H54 (cell line): ENCODE results near the gene RHOV.

Source experiments
- DNase-seq: peaks from one replicate; pipeline ENCODE4 v3.0.0; 2011; ENCODE audit warnings: low spot score, mixed read lengths; ENCODE audit not compliant: insufficient read length
- FAIRE-seq: peaks from 3 replicates; lab custom pipeline; 2011; peaks lifted over from hg19 to GRCh38; lab: Jason Lieb, UNC
- POLR2A ChIP-seq: IDR thresholded peaks from 2 replicates; pipeline ENCODE4 v1.6.1; 2011; ENCODE audit warnings: low read depth, mild to moderate bottlenecking, low read length

RHOV gene

DNA sequence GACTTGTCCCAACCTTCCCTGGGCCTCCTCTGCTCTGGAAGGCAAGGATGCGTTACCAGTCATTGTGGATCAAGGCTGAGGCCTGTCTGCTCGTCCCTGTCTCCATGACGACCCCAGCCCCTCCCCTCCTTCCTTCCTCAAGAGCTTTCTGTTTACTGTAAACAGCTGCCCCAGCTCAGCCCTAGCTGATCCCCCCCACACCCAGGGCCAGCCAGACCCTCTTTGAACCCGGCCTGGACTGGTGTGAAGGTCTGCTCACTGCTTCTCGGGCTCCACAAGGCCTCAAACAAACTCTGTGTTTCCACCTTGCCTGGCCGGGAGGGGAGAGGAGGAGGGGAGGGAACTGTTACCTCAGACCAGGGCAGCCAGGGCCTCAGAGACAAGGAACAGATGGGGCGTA, 37.1 kb upstream of the RHOV start:
- no peak for TF ChIP-seq POLR2A
- DNase-seq (no peak), FAIRE-seq (no peak)

GRCh38 chr15:40909662-40910630, 35.9 kb upstream of the RHOV start:
- DNase-seq (no peak), FAIRE-seq (no peak)
- no peak for TF ChIP-seq POLR2A

- DNase-seq (no peak), FAIRE-seq (no peak)
Observed at GRCh38 chr15:40908095-40908494, 34.1 kb upstream of the RHOV start.

GRCh38 chr15:40906991-40907802, 33.2 kb upstream of the RHOV start:
- DNase-seq = no peak
- FAIRE-seq = no peak
- TF ChIP-seq POLR2A = no peak

More at GRCh38 chr15:40908095-40908494, 34.1 kb upstream of the RHOV start:
- no peak for TF ChIP-seq POLR2A

- FAIRE-seq = peak; percentile 83
- TF ChIP-seq POLR2A = peak; percentile 25; the same call in 1 of the 2 replicates
- peak; percentile 93 for DNase-seq
Observed at GRCh38 chr15:40906091-40906990, 32.3 kb upstream of the RHOV start.

DNA sequence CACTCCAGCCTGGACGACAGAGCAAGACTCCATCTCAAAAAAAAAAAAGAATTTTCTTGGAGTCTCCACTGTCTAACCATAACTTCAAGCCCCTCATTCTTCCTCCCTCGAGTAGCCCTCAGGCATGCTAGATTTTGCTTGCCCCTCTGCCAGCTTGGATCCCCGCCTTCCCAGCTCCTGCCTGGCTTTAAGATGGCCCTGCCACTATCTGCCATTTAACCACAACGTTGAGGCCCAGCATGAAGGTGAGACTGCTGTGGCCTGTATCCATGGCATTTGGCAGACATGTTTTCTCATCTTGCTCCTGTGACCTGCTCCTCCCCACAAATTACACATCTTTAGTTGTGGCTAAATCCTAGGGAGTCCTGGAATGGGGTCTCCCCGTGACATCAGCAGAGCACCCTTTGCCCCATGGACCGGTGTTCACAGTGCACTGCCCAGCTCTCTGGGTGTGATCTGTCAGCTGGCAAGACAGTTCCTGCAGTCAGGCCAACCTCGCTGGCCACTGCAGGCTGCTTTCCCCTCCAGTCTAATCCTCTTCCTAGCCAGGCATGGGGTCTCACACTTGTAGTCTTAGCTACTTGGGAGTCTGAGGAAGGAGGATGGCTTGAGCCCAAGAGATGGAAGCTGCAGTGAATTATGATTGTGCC, 30.6 kb upstream of the RHOV start:
- DNase-seq (no peak), FAIRE-seq (no peak)
- no peak for TF ChIP-seq POLR2A

DNA sequence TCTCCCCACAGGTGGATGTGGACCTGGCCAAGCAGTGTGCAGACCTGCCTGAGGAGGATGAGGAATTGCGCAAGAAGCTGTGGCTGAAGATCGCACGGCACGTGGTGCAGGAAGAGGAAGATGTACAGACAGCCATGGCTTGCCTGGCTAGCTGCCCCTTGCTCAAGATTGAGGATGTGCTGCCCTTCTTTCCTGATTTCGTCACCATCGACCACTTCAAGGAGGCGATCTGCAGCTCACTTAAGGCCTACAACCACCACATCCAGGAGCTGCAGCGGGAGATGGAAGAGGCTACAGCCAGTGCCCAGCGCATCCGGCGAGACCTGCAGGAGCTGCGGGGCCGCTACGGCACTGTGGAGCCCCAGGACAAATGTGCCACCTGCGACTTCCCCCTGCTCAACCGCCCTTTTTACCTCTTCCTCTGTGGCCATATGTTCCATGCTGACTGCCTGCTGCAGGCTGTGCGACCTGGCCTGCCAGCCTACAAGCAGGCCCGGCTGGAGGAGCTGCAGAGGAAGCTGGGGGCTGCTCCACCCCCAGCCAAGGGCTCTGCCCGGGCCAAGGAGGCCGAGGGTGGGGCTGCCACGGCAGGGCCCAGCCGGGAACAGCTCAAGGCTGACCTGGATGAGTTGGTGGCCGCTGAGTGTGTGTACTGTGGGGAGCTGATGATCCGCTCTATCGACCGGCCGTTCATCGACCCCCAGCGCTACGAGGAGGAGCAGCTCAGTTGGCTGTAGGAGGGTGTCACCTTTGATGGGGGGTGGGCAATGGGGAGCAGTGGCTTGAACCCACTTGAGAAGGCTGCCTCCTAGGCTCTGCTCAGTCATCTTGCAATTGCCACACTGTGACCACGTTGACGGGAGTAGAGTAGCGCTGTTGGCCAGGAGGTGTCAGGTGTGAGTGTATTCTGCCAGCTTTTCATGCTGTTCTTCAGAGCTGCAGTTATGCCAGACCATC, 28.8 kb upstream of the RHOV start:
- TF ChIP-seq POLR2A = no peak
- DNase-seq = no peak
- FAIRE-seq = no peak

DNA sequence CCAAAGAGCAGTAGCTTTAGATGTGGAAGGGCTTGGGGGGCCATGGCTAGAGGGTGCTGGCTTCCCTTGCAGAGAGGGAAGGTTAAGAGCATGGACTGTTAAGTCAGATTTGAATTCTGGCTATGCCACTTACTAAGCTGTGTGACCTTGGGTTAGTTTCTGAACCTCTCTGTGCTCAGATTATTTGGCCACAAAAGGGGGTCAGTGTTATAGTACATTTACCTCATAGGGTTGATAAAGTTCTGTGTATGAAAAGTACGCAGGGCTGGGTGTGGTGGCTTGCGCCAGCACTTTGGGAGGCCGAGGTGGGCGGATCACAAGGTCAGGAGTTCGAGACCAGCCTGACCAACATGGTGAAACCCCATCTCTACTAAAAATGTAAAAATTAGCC, 27.0 kb upstream of the RHOV start:
- no peak for TF ChIP-seq POLR2A
- no peak for DNase-seq
- no peak for FAIRE-seq

GRCh38 chr15:40900256-40901052, 26.4 kb upstream of the RHOV start:
- no peak for TF ChIP-seq POLR2A
- DNase-seq (no peak), FAIRE-seq (no peak)

DNA sequence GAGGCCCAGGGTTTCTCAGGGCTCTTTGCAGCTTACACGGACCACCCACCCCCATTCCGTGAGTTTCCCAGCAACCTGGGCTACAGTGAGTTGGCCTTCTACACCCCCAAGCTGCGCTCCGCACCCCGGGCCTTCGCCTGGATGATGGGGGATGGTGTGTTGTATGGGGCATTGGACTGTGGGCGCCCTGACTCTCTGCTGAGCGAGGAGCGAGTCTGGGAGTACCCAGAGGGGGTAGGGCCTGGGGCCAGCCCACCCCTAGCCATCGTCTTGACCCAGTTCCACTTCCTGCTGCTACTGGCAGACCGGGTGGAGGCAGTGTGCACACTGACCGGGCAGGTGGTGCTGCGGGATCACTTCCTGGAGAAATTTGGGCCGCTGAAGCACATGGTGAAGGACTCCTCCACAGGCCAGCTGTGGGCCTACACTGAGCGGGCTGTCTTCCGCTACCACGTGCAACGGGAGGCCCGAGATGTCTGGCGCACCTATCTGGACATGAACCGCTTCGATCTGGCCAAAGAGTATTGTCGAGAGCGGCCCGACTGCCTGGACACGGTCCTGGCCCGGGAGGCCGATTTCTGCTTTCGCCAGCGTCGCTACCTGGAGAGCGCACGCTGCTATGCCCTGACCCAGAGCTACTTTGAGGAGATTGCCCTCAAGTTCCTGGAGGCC, 25.6 kb upstream of the RHOV start:
- FAIRE-seq (no peak), DNase-seq (no peak)
- TF ChIP-seq POLR2A = no peak
